SH-SY5Y (cell line): ENCODE measurements around the gene GRID2.

Source experiments
- GATA2 ChIP-seq: IDR thresholded peaks from 2 replicates; pipeline ENCODE4 v1.6.1; 2011; ENCODE audit warnings: mild to moderate bottlenecking, low read depth, low read length
- GATA3 ChIP-seq: IDR thresholded peaks from 2 replicates; pipeline ENCODE4 v1.6.1; 2011; ENCODE audit warnings: low read depth, mild to moderate bottlenecking, low read length, moderate library complexity

GRID2 gene

DNA sequence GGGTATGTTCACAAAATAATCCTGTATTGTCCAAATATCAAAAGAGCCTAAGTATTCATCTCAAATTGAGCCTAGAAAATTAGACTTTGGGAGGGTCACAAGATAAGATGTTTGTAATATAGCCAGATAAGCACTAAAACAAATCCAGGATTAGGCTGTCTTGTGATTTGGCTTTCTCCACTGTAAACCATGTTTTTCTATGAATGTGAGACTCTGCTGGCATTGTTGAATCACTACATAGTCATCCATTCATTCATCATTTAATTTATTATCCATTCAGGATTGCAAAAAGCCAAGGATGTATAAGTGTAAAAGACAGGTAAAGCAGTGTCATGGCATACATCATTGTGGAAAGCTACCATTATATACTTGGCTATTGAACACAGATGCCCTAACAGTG lies 148.0 kb downstream of the GRID2 start:
- TF ChIP-seq GATA3 (no peak), GATA2 (no peak)

DNA sequence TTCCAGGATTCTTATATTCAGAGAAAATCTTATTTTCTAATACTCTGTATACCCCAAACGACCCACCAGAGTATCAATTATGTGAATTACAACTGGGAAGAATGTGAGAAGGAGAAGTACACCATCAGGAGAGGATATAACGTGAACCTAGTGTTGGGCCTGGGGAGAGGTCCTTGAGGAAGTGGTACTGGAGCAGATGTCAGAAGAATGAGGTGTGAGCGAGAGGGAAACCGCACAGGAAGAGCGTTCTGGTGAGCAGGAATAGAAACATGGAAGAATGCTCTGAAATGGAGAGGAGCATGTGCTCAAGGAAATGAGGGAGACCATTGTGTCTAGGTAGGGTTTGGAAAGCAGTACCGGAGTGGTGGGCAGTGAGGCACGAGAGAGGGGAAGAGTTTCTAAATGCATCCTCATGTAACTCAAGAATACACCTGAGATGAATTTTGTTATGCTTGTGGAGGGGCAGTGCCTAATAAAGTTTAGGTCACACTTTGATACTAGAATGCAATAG lies 151.6 kb downstream of the GRID2 start:
- TF ChIP-seq GATA2 (no peak), GATA3 (no peak)

DNA sequence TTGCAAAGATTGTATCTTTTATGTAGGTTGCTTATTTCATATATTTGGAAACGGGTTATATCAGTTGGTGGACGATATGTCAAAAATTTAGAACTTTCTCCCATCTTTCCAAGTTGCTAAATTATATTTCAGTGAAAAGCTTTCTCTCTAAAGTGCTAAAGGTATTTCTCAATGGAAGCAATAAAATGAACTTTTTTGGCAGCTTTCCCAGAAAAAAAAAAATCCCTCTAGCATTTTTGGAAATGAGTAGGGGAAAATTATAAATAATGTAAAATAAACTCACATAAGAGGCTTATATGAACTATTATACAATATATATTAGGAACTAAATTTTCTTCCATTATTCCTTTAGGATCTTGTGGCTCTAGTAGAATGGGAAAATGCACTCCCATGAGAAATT lies 152.2 kb downstream of the GRID2 start:
- TF ChIP-seq GATA2 (no peak), GATA3 (no peak)

DNA sequence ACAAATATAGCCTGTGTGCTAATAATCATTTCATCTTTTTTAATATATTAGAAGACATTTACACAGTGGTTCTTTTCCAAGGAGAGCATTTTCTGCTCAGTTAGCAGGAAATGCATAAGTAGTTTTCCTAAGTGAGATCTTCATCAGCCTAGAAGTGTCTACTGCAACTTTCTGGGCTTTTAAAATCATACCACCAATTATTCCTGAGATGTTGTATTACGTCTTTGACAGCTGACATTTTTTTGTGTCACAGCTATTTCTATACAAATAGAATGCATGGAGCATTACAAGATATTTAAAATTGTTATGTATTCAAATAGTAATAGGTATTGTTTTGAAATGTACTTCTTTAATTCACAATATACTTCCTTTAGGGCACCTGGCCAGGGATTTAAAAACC lies 158.0 kb downstream of the GRID2 start:
- no peak for TF ChIP-seq GATA3
- TF ChIP-seq GATA2 = no peak

DNA sequence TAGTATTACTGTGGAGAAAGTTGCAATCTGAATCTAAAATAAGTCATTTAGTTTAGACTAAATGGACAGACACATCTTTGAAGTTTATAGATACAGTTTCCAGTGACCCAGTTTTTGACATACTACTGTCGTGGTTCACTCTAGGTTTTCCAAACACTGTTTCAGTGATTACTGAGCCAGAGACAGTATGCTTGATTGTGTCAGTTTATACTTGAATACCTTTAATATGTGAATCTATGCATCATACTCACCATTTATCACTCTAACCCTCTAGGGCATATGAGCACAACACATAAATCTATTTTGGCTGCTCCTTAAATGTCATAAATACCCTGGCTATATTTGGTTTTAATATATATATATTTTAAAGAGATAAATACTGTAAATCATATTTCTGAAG lies 173.5 kb downstream of the GRID2 start:
- TF ChIP-seq GATA2 (no peak), GATA3 (no peak)

DNA sequence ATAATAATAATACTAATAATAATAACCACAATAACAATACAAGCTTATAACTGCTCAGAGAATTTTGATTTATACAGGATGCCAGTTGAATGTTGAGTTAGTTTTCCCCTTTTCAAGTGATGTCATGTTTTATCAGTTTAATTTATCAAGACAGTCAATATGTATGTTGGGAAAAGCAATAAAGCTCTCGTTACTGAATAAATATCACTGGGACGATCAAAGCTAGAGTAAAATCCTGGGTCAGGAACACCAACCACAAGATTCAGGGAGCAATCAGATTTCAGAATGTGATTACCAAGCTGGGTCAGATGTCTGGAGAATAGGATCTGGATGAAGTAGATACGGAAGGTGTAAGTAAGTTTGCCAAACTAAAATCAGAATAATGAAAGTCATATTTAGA lies 179.6 kb downstream of the GRID2 start:
- TF ChIP-seq GATA3 (no peak), GATA2 (no peak)

DNA sequence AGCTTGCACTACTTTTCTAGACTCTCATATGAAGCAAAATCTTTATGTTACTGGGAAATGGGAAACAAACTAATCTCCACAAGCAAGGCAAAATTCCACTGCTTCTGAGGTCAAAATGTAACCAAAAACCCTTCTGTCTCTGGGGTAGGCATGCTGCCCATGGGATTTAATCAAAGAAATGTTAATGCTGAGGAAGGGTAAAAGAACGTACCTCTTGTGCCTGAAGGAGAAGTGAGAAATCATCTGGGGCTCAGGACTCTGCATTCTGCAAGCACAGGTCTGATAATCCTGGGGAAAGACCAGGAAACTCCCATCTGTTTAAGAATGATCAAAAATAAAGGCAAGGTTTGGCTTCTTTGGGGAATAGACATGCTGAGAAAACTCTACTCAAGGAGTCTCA lies 184.7 kb downstream of the GRID2 start:
- TF ChIP-seq GATA2 (no peak), GATA3 (no peak)

DNA sequence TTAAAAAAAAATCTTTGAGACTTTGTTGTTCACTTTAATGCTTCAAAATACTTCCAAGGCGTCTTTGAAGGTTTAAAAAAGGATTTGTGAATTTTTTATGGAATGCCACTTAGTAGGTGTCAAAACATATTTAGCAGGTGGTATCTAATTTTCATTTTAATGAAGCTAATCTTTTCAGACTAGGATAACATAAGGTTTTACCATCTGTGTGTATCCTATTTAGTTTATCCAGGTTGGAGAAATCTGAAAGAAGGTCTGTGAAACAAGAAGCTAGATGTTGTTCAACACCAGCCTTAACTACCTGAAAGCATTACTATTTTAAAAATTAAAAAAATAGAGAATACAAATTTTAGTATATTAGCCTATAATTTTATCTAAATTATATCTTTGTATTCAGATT lies 193.4 kb downstream of the GRID2 start:
- no peak for TF ChIP-seq GATA3
- TF ChIP-seq GATA2 = no peak

DNA sequence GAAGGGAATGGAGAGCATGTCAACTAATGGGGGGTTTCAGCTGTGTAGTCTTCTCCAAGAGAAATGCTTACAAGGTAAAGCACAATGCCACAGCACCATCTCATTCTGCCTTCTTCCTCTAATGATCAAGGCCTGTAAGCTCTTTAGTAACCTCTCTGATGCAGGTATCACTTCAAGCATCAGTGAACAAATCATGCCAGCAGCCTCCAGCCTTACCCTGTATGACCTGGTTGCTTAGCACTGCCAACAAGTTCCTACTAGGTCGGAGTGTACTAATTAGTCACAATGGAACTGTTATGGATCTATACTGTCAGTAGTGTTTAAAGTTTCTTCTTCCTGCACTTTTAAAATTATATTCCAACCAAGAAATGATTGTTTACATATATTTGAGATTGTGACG lies 197.7 kb downstream of the GRID2 start:
- TF ChIP-seq GATA2 (no peak), GATA3 (no peak)

DNA sequence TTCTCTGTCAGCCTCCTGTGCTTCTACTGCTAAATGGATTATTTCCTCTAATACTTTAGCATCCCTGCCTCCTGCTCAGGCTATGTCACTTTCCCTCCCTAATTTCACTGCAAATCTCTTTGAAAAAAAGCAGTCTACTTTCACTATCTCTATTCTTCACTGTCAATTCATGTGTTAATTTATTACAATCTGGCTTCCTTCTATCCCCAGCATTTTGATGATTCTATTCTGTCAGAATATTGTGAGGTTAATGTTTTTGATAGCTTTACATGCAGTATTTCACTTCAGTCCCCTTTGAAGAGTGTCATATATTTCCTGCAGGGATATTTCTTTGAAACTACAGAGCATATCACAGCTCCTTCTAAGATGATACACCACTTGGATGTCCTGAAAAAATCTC lies 203.2 kb downstream of the GRID2 start:
- TF ChIP-seq GATA2 (no peak), GATA3 (no peak)

DNA sequence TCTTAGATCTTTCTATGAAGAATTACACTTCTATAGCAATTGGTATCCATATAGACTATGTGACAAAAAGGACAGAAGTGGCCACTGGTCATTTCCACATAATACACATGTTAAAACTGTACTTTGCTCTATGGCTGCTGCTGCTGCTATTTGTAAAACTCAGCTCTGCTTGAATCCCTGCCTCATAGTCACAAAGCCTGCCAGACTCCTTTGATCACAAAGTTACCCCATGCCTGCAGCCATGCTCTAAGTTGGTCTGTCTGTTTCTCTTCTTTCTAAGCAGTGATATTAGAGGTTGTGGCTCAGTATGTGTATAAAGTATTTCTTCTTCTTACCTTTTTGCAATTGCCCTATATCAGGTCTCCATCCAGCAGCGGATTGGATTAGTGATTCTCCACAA lies 210.9 kb downstream of the GRID2 start:
- TF ChIP-seq GATA2 = no peak
- no peak for TF ChIP-seq GATA3

DNA sequence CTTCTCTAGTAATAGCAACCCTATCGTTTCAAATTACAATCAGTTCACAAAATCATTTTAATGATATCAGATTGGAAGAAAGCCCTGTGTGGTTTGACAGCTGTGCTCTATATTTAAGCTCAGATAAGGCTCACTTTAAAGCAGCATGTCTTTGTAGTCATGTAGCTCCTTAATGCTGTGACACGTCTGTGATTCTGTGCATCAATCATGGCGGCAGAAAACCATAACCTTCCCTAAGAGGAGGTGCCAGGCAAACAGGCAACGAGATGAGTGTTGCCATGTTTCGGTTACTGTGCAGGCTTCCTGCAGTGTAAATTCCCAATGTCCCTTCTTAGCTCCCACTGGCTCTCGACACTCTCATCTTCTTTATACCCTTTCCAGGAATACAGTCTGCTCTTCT lies 212.7 kb downstream of the GRID2 start:
- TF ChIP-seq GATA3 = no peak

DNA sequence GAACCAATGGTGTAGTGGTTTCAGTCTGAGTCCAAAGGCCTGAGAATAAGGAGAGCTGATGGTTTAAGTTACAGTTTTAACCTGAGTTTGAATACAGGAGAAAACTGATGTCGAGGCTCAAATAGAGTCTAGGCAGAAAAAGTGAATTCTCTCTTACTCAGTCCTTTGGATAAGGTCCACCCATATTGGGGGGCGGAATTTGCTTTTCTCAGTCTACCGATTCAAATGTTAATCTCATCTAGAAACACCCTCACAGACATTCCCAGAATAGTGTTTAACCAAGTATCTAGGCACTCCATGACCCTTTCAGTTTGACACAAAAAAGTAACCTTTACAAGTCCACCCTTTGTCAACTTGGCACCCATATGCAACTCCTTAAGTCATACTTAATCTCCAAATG lies 216.0 kb downstream of the GRID2 start:
- TF ChIP-seq GATA3 (no peak), GATA2 (no peak)

DNA sequence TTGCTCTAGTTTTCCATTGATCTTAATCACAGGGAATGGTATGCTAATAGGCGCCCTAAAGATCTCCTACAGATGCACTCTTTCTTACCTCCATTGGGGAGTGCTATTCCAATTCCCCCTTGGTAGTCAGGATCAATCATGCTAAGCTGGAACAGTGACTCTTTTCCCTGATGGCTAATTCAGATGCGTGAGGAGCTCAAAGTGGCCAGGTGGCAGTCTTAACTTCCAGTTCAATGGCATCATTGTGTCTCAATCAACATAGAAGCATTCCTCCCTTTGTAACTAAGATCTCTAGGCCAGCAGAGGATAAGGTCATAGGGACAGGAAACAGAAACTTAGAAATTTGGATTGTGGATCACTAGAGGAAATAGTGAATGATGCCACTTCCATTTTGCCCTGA lies 216.8 kb downstream of the GRID2 start:
- TF ChIP-seq GATA2 (no peak), GATA3 (no peak)

DNA sequence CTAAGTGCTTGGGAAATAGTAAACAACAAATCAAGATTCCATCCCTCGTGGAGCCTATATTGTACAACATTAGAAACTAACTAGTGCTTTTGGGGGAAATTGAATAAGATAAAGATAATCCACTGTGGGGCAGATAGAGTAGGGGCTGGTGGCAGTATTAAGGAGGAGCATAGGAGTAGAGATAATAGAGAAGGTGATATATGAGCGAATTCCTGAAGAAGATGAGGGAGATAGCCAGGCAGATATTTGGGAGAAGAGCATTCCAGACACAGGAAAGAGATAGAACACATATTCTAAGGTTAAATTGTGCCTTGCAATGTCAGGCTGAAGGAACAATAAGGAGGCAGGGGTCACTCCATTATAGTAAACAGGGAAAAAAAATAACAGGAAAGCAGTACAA lies 218.2 kb downstream of the GRID2 start:
- no peak for TF ChIP-seq GATA2
- no peak for TF ChIP-seq GATA3

DNA sequence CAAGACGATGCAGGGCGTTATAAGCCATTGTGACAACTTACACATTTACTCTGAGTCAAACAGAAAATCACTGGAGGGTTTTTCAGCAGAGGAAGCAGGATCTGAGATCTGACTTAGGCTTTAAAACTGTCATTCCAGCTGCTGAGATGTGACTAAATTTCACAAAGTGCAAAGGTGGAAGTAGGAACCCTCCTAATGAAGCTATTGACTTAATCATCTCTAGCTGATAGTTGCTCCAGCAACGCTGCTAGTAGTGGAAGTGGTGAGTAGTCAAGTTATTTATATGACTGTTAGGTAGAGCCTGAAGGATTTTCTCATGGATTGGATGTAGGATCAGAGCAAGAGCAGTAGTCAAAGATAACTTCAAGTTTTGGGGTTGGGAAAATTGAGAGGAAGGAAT lies 218.6 kb downstream of the GRID2 start:
- TF ChIP-seq GATA3 = no peak
- no peak for TF ChIP-seq GATA2
